Head of caudate nucleus (tissue), 42 donors: ENCODE data around the gene COX14.
"Not testable (repeated sequence)": the region's sequence is repeated elsewhere in the genome, so short reads cannot be mapped to it uniquely, and the experiment has no call there.

Experiments used
- DNase-seq, 42 donors: peaks; one replicate each; pipeline versions ENCODE4 v3.0.0 to v3.0.0-alpha.2; 2020 to 2021; ENCODE audit warnings: mixed read lengths in 7 of 42
- intact Hi-C: fragments of 100-400 bp; cut with DNase I; formaldehyde crosslinking; loops from one replicate; pipeline ENCODE4 v1.15.0; 2022

Gene COX14

GRCh38 chr12:50129290-50129689 lies 17.3 kb downstream of the COX14 start:
- DNase-seq: peak in 1 of 42 donors; percentile 12
- intact Hi-C loops: no loop called here

- intact Hi-C loops: no loop called here
- peak in 2 of 42 donors; percentile 23 to 43 for DNase-seq
These were observed 20.6 kb downstream of the COX14 start for GRCh38 chr12:50132505-50133135.

GRCh38 chr12:50142993-50143392 lies 31.0 kb downstream of the COX14 start:
- intact Hi-C loops: no loop called here
- no peak for DNase-seq

GRCh38 chr12:50145439-50145838 lies 33.4 kb downstream of the COX14 start:
- DNase-seq: no peak
- intact Hi-C loops: no loop called here

- intact Hi-C loops: no loop called here
- no peak for DNase-seq
These were observed 35.2 kb downstream of the COX14 start for GRCh38 chr12:50147281-50147680.

GRCh38 chr12:50148011-50148410 lies 36.0 kb downstream of the COX14 start:
- intact Hi-C loops, DNase-seq: not testable (repeated sequence)

GRCh38 chr12:50149311-50149710 lies 37.3 kb downstream of the COX14 start:
- intact Hi-C loops: no loop called here
- DNase-seq: no peak

GRCh38 chr12:50151047-50151687 lies 39.1 kb downstream of the COX14 start:
- no peak for DNase-seq
- intact Hi-C loops: no loop called here

- intact Hi-C loops, DNase-seq: not testable (repeated sequence)
These were observed 42.9 kb downstream of the COX14 start for GRCh38 chr12:50154947-50155346.

GRCh38 chr12:50156641-50157040 lies 44.6 kb downstream of the COX14 start:
- DNase-seq: no peak
- intact Hi-C loops: no loop called here

GRCh38 chr12:50157259-50157658 lies 45.2 kb downstream of the COX14 start:
- intact Hi-C loops: no loop called here
- no peak for DNase-seq

- DNase-seq: no peak
- intact Hi-C loops: no loop called here
These were observed 48.6 kb downstream of the COX14 start for GRCh38 chr12:50160643-50161042.

- DNase-seq: no peak
- intact Hi-C loops: no loop called here
These were observed 50.2 kb downstream of the COX14 start for GRCh38 chr12:50162230-50162629.

- no peak for DNase-seq
- intact Hi-C loops: no loop called here
These were observed 52.9 kb downstream of the COX14 start for GRCh38 chr12:50164963-50165362.

- DNase-seq: peak in 15 of 42 donors; percentile 9 to 58 (median 35)
- intact Hi-C loops: loop anchor here (1.0 kb wide), 1 partner anchor 54 kb away; the partner anchor contains the start of gene COX14
These were observed 54.7 kb downstream of the COX14 start for GRCh38 chr12:50166799-50167048.

GRCh38 chr12:50167049-50167828 lies 55.2 kb downstream of the COX14 start, which contains the start of gene CERS5:
Gene CERS5, minus strand, starts transcription at chr12:50167369. Its CDS starts 72 bp downstream, at chr12:50167297.
- intact Hi-C loops: loop anchor here (1.0 kb wide), 1 partner anchor 55 kb away; the partner anchor contains the start of gene COX14
- peak; percentile 87 to 98 (median 97) for DNase-seq
